Omental fat pad (tissue), 4 donors: ENCODE data around the gene ZFYVE21. TPM values are rescaled to one million over a fixed set of nuclear protein-coding genes. Genes with fewer than 3 reads are reported as not detected.

Experiments used
- ATAC-seq: fragments of 150-250 bp; one replicate; pipeline ENCODE4 v1.9.1; 2016; ENCODE audit warnings: mild to moderate bottlenecking, moderate library complexity; ENCODE audit not compliant: low FRiP score
- DNase-seq: peaks from one replicate; pipeline ENCODE4 v3.0.0-alpha.2; 2019; ENCODE audit warnings: low spot score
- total RNA-seq, 4 donors: library from RNA; depleted of rRNA; stranded (reverse); fragments of >200 nt; gene quantifications; one replicate each; pipeline ENCODE4 v1.1.0, GENCODE V29; 2016
- TF ChIP-seq, protein P1 (sequence below), 3 donors: fragments of 450-650 bp; IDR thresholded peaks; one replicate each; pipeline ENCODE4 v1.5.1; 2016 to 2017; ENCODE audit warnings: antibody characterized with exemption in 3 of 3, mild to moderate bottlenecking in 3 of 3, moderate library complexity in 2 of 3

ZFYVE21 gene
- total RNA-seq, 4 donors from 2014 or later = 66.1 to 145 (median 97.1) TPM

- ATAC-seq (no peak), DNase-seq (no peak)
- TF ChIP-seq, protein P1, sequence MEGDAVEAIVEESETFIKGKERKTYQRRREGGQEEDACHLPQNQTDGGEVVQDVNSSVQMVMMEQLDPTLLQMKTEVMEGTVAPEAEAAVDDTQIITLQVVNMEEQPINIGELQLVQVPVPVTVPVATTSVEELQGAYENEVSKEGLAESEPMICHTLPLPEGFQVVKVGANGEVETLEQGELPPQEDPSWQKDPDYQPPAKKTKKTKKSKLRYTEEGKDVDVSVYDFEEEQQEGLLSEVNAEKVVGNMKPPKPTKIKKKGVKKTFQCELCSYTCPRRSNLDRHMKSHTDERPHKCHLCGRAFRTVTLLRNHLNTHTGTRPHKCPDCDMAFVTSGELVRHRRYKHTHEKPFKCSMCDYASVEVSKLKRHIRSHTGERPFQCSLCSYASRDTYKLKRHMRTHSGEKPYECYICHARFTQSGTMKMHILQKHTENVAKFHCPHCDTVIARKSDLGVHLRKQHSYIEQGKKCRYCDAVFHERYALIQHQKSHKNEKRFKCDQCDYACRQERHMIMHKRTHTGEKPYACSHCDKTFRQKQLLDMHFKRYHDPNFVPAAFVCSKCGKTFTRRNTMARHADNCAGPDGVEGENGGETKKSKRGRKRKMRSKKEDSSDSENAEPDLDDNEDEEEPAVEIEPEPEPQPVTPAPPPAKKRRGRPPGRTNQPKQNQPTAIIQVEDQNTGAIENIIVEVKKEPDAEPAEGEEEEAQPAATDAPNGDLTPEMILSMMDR (IDR thresholded peaks at IDR 0.05) = no peak
Observed at GRCh38 chr14:103755060-103755459, 39.5 kb downstream of the ZFYVE21 start.

GRCh38 chr14:103758059-103758776 is 42.6 kb downstream of the ZFYVE21 start:
- ATAC-seq = no peak
- TF ChIP-seq, protein P1 (IDR thresholded peaks at IDR 0.05) = no peak
- DNase-seq = no peak

GRCh38 chr14:103762036-103762435 is 46.4 kb downstream of the ZFYVE21 start:
- DNase-seq (no peak), ATAC-seq (no peak)
- TF ChIP-seq, protein P1 (IDR thresholded peaks at IDR 0.05) = no peak

DNA sequence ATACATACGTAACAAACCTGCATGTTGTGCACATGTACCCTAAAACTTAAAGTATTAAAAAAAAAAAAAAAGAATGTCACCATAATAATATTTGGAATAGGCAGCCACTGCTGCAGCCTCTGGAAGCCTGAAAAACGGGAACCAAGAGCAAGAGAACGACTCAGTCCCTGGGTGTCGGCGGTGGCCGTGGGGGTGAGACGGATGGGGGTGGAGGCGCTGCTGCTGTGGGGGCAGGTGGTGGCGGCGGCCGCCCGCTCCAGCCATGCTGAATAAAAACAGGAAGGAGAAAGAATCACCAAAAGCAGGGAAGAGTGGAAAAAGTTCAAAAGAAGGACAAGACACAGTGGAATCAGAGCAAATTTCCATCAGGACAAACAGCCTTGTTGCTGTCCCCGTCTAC is 46.9 kb downstream of the ZFYVE21 start:
- TF ChIP-seq, protein P1 (IDR thresholded peaks at IDR 0.05) = no peak
- no peak for ATAC-seq
- no peak for DNase-seq

DNA sequence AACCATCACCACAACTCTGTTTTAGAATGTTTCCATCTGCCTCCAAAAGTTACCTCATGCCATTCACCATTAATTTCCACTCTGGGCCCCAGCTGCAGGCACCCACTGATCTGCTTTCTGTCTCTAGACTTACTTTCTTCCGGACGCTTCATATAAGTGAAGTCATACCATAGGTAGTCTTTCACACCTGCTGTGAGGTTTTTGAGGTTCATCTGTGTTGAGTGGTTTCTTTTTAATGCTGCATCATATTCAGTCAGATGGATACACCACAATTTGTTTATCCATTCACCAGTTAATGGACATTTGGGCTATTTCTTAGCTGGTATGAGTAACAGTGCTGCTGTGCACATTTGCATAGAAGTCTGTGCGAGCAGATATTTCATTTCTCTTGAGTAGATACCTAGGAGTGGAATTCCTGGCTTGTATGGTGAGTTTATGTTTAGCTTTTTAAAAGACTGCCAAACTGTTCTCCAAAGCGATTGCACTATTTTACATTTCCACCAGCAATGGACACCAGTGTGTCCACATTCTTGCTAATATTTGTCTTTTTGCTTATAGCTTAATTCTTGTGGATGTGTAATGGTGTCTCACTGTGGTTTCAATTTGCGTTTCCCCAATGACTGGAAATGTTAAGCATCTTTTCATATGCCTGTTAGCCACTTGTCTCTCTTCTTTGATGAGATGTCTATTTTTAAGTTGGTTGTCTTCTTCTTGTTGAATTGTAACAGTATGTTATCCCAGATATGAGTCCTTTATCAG is 48.3 kb downstream of the ZFYVE21 start:
- DNase-seq (no peak), ATAC-seq (no peak)
- TF ChIP-seq, protein P1 (IDR thresholded peaks at IDR 0.05) = no peak

DNA sequence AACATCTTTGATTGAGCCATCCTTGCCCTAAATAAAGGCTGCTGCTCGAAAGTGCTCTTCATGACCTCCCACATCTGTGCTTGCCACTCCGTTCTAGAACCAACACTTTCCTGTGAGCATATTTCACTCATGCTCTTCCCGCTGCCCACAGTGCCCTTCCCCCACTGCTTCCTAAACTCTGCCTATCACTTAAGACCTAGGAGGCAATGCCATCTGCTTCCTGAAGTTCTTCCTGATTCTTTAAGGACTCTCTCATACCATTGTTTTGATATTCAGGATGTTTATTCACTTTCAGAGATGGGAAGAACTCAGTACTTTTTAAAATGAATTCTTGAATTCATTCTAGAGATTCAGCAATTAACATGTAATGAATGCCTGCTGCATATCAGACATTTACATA is 49.9 kb downstream of the ZFYVE21 start:
- ATAC-seq (no peak), DNase-seq (no peak)
- TF ChIP-seq, protein P1 (IDR thresholded peaks at IDR 0.05) = no peak
